Mesothelial cell of epicardium (in vitro differentiated cells): ENCODE results near the gene PNPLA6. TPM values are rescaled to one million over a fixed set of nuclear protein-coding genes. Genes with fewer than 3 reads are reported as not detected.

Experiments
- DNase-seq, 2 experiments: peaks; one replicate each; pipeline ENCODE4 v3.0.0; 2021; ENCODE audit warnings: low spot score in 2 of 2; ENCODE audit not compliant: unreplicated experiment in 2 of 2
- H3K27ac Mint-ChIP-seq: 2 replicates; pipeline ENCODE4 v1.8.0; 2021; ENCODE audit warnings: mixed read lengths
- H3K27me3 Mint-ChIP-seq: 2 replicates; pipeline ENCODE4 v1.8.0; 2021; ENCODE audit warnings: low read depth, mixed read lengths
- H3K36me3 Mint-ChIP-seq: 2 replicates; pipeline ENCODE4 v1.8.0; 2021; ENCODE audit warnings: mixed read lengths
- H3K4me1 Mint-ChIP-seq: 2 replicates; pipeline ENCODE4 v1.8.0; 2021; ENCODE audit warnings: mixed read lengths
- H3K4me3 Mint-ChIP-seq: 2 replicates; pipeline ENCODE4 v1.8.0; 2021; ENCODE audit warnings: mild to moderate bottlenecking, moderate library complexity, mixed read lengths
- H3K9me3 Mint-ChIP-seq: 2 replicates; pipeline ENCODE4 v1.8.0; 2021; ENCODE audit warnings: mixed read lengths
- total RNA-seq: library from RNA; stranded (reverse); gene quantifications from 3 replicates; pipeline ENCODE4 v1.2.1, GENCODE V29; 2021
- TF ChIP-seq, protein P1 (sequence below): fragments of 200-600 bp; sonication (generic); IDR thresholded peaks from one replicate; pipeline ENCODE4 v1.5.0; 2021; ENCODE audit warnings: antibody characterized with exemption; ENCODE audit not compliant: unreplicated experiment

The PNPLA6 gene
- total RNA-seq, 1 donor from 2014 or later: 117 TPM

- Mint-ChIP-seq H3K4me3 (no peak overlapping the region), H3K27me3 (no peaks in the 10 kb centered on the region), H3K36me3 (peaks cover 34% of the 10 kb centered on the region), H3K27ac (no peak overlapping the region), H3K4me1 (no peaks in the 10 kb centered on the region), H3K9me3 (no peaks in the 10 kb centered on the region)
- no peak for DNase-seq
- TF ChIP-seq, protein P1, sequence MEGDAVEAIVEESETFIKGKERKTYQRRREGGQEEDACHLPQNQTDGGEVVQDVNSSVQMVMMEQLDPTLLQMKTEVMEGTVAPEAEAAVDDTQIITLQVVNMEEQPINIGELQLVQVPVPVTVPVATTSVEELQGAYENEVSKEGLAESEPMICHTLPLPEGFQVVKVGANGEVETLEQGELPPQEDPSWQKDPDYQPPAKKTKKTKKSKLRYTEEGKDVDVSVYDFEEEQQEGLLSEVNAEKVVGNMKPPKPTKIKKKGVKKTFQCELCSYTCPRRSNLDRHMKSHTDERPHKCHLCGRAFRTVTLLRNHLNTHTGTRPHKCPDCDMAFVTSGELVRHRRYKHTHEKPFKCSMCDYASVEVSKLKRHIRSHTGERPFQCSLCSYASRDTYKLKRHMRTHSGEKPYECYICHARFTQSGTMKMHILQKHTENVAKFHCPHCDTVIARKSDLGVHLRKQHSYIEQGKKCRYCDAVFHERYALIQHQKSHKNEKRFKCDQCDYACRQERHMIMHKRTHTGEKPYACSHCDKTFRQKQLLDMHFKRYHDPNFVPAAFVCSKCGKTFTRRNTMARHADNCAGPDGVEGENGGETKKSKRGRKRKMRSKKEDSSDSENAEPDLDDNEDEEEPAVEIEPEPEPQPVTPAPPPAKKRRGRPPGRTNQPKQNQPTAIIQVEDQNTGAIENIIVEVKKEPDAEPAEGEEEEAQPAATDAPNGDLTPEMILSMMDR: no peak
These were observed 21.3 kb downstream of the PNPLA6 start for GRCh38 chr19:7556696-7557315.

GRCh38 chr19:7558667-7559066 lies 23.1 kb downstream of the PNPLA6 start:
- TF ChIP-seq, protein P1: no peak
- Mint-ChIP-seq H3K36me3 (peaks cover 27% of the 10 kb centered on the region), H3K4me1 (no peaks in the 10 kb centered on the region), H3K27me3 (no peaks in the 10 kb centered on the region), H3K4me3 (no peak overlapping the region), H3K27ac (no peak overlapping the region), H3K9me3 (no peaks in the 10 kb centered on the region)
- DNase-seq: no peak

DNA sequence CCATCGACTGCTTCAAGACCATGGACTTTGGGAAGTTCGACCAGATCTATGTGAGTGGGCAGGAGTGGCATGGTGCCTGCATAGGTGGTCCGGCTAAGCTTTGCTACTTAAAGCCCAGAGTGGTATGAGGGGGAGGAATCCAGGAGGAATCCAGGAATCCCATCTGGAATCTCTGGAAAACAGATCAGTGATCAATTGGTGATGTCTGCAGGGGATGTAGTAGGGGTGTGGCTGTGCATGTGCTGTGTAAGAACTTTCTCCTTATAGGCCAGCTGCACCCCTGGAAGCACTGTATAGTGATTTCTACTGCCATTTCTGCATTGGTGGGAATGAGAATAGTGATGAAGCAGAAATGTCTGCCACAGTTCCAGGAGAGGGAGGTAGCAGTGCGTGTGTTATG lies 23.6 kb downstream of the PNPLA6 start:
- Mint-ChIP-seq H3K4me1 (no peaks in the 10 kb centered on the region), H3K4me3 (no peak overlapping the region), H3K36me3 (peaks cover 27% of the 10 kb centered on the region), H3K9me3 (no peaks in the 10 kb centered on the region), H3K27ac (no peak overlapping the region), H3K27me3 (no peaks in the 10 kb centered on the region)
- no peak for DNase-seq
- TF ChIP-seq, protein P1: no peak

- DNase-seq: no peak
- H3K4me3 Mint-ChIP-seq: no peak overlapping the region
- no peaks in the 10 kb centered on the region for H3K27me3 Mint-ChIP-seq
- H3K9me3 Mint-ChIP-seq: no peaks in the 10 kb centered on the region
- H3K4me1 Mint-ChIP-seq: no peaks in the 10 kb centered on the region
- H3K27ac Mint-ChIP-seq: no peak overlapping the region
- TF ChIP-seq, protein P1: no peak
- peaks cover 27% of the 10 kb centered on the region for H3K36me3 Mint-ChIP-seq
These were observed 24.7 kb downstream of the PNPLA6 start for GRCh38 chr19:7560255-7560654.

DNA sequence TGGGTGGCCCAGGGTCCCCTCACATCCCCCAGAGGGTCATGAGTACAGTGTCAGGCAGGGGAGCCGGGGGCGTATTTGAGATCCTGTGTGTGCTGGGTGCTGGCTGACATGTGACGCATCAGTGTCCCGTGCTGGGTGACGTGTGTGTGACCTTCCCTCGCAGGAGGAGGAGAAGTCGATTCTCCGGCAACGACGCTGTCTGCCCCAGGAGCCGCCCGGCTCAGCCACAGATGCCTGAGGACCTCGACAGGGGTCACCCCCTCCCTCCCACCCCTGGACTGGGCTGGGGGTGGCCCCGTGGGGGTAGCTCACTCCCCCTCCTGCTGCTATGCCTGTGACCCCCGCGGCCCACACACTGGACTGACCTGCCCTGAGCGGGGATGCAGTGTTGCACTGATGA lies 25.8 kb downstream of the PNPLA6 start:
- no peak overlapping the region for H3K27ac Mint-ChIP-seq
- H3K4me1 Mint-ChIP-seq: no peaks in the 10 kb centered on the region
- TF ChIP-seq, protein P1: no peak
- no peaks in the 10 kb centered on the region for H3K27me3 Mint-ChIP-seq
- no peak for DNase-seq
- H3K4me3 Mint-ChIP-seq: no peak overlapping the region
- no peaks in the 10 kb centered on the region for H3K9me3 Mint-ChIP-seq
- H3K36me3 Mint-ChIP-seq: peaks cover 25% of the 10 kb centered on the region
